Neutrophil (primary cell): ENCODE data around the gene ABCC8.

Experiments used
- H3K27ac ChIP-seq: fragments of 200-600 bp; sonication (generic); 2 replicates; pipeline ENCODE4 v1.5.1; 2016; ENCODE audit warnings: mild to moderate bottlenecking, moderate library complexity
- H3K27me3 ChIP-seq: fragments of 200-600 bp; sonication (generic); 2 replicates; pipeline ENCODE4 v1.6.0; 2016; ENCODE audit warnings: mild to moderate bottlenecking
- H3K36me3 ChIP-seq: fragments of 200-600 bp; sonication (generic); 2 replicates; pipeline ENCODE4 v1.5.1; 2017
- H3K4me1 ChIP-seq, 2 experiments: fragments of 200-600 bp in 1 of 2; sonication (generic) in 1 of 2; 1 replicate in 1 of 2; 2 replicates in 1 of 2; pipeline versions ENCODE4 v1.5.1 to v1.6.1; 2013 to 2016; ENCODE audit warnings: low read depth in 1 of 2, low read length in 1 of 2, mild to moderate bottlenecking in 1 of 2, moderate library complexity in 1 of 2; ENCODE audit not compliant: control insufficient read depth in 1 of 2, insufficient read depth in 1 of 2
- H3K4me3 ChIP-seq, 2 experiments: fragments of 200-600 bp in 1 of 2; sonication (generic) in 1 of 2; 1 replicate in 1 of 2; 2 replicates in 1 of 2; pipeline ENCODE4 v1.5.1; 2013 to 2016; ENCODE audit warnings: low read depth in 1 of 2, low read length in 1 of 2, mild to moderate bottlenecking in 1 of 2, moderate library complexity in 1 of 2
- H3K9me3 ChIP-seq: fragments of 200-600 bp; sonication (generic); 2 replicates; pipeline ENCODE4 v1.5.1; 2016
- CTCF ChIP-seq: fragments of 200-600 bp; sonication (generic); IDR thresholded peaks from 2 replicates; pipeline ENCODE4 v1.5.1; 2016; ENCODE audit warnings: antibody characterized with exemption

ABCC8 gene

GRCh38 chr11:17376493-17376892 lies 100.2 kb downstream of the ABCC8 start:
- no peaks in the 10 kb centered on the region for H3K4me1 ChIP-seq
- H3K9me3 ChIP-seq = peaks cover 33% of the 10 kb centered on the region
- H3K4me3 ChIP-seq = no peak overlapping the region
- no peaks in the 10 kb centered on the region for H3K36me3 ChIP-seq
- TF ChIP-seq CTCF = no peak
- no peak overlapping the region for H3K27ac ChIP-seq
- no peaks in the 10 kb centered on the region for H3K27me3 ChIP-seq

GRCh38 chr11:17375547-17375946 lies 101.1 kb downstream of the ABCC8 start:
- Histone ChIP-seq H3K4me1 (no peaks in the 10 kb centered on the region), H3K36me3 (no peaks in the 10 kb centered on the region), H3K27ac (no peak overlapping the region), H3K27me3 (no peaks in the 10 kb centered on the region), H3K4me3 (no peak overlapping the region), H3K9me3 (peaks cover 41% of the 10 kb centered on the region)
- no peak for TF ChIP-seq CTCF

GRCh38 chr11:17371614-17372013 lies 105.0 kb downstream of the ABCC8 start:
- Histone ChIP-seq H3K9me3 (peaks cover 53% of the 10 kb centered on the region), H3K4me3 (no peak overlapping the region), H3K27ac (no peak overlapping the region), H3K4me1 (peaks cover 18 to 20% of the 10 kb centered on the region in 2 experiments), H3K27me3 (no peaks in the 10 kb centered on the region), H3K36me3 (no peaks in the 10 kb centered on the region)
- no peak for TF ChIP-seq CTCF

GRCh38 chr11:17369684-17370243 lies 106.9 kb downstream of the ABCC8 start:
- Histone ChIP-seq H3K27me3 (no peaks in the 10 kb centered on the region), H3K36me3 (no peaks in the 10 kb centered on the region), H3K4me1 (peaks cover 32 to 34% of the 10 kb centered on the region in 2 experiments), H3K4me3 (no peak overlapping the region), H3K27ac (no peak overlapping the region), H3K9me3 (peaks cover 44% of the 10 kb centered on the region)
- no peak for TF ChIP-seq CTCF

- Histone ChIP-seq H3K4me3 (no peak overlapping the region), H3K4me1 (peaks cover 32 to 34% of the 10 kb centered on the region in 2 experiments), H3K27ac (no peak overlapping the region), H3K27me3 (no peaks in the 10 kb centered on the region), H3K36me3 (no peaks in the 10 kb centered on the region), H3K9me3 (peaks cover 44% of the 10 kb centered on the region)
- no peak for TF ChIP-seq CTCF
Observed at GRCh38 chr11:17369094-17369493, 107.6 kb downstream of the ABCC8 start.
